Prostate gland (tissue), 2 donors: ENCODE results near the gene TMEM30A.

Experiments used
- POLR2A ChIP-seq: fragments of 450-650 bp; IDR thresholded peaks from one replicate; pipeline ENCODE4 v1.6.1; 2016; ENCODE audit warnings: antibody characterized with exemption, mild to moderate bottlenecking
- TF ChIP-seq, protein P1 (sequence below), 4 experiments: fragments of 200-600 bp in 2 of 4; fragments of 450-650 bp in 2 of 4; sonication (generic) in 2 of 4; IDR thresholded peaks; 1 replicate in 3 of 4; 2 replicates in 1 of 4; pipeline ENCODE4 v1.5.1; 2016 to 2019; ENCODE audit warnings: antibody characterized with exemption in 4 of 4, mild to moderate bottlenecking in 2 of 4, moderate library complexity in 2 of 4

DNA sequence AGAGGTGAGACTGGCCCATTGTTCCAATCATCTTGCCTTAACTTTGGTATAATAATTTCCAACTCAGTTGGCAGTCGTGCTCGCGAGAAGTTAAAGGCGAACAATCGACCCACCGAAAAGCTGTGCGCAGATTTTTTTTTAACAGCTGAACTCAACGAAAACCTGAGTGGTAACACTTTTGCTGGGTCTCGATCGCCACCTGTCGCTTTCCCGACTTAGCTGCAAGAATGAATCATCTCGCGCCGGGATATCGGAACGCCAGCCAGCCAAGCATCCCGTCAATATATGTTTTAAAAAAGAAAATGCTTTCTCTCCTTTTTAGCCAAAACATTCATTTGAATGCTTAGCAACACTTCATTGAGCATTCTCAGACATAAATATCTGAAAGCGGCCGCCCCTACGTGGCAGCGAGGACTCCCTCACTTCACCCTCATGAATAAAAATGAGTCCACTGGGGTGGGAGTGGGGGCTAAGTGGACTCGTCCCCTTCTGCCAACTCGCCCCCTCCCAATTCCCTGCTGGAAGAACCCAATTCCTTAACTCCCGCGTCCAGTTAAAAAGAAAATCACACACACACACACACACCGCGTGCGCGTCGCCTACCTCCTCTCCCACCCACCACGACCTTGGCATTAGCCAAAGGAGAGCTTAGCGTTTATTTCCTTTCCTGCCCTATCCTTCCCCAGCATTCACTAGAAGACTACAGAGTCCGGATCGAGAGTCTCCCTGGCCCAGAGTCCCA lies 80.2 kb downstream of the TMEM30A start:
- TF ChIP-seq, protein P1, sequence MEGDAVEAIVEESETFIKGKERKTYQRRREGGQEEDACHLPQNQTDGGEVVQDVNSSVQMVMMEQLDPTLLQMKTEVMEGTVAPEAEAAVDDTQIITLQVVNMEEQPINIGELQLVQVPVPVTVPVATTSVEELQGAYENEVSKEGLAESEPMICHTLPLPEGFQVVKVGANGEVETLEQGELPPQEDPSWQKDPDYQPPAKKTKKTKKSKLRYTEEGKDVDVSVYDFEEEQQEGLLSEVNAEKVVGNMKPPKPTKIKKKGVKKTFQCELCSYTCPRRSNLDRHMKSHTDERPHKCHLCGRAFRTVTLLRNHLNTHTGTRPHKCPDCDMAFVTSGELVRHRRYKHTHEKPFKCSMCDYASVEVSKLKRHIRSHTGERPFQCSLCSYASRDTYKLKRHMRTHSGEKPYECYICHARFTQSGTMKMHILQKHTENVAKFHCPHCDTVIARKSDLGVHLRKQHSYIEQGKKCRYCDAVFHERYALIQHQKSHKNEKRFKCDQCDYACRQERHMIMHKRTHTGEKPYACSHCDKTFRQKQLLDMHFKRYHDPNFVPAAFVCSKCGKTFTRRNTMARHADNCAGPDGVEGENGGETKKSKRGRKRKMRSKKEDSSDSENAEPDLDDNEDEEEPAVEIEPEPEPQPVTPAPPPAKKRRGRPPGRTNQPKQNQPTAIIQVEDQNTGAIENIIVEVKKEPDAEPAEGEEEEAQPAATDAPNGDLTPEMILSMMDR (IDR thresholded peaks at IDR 0.05) = peak; percentile 24 to 71 (median 61)
- TF ChIP-seq POLR2A = no peak
